HT1080 (cell line): ENCODE results near the gene HTD2. TPM values are rescaled to one million over a fixed set of nuclear protein-coding genes. Genes with fewer than 3 reads are reported as not detected.
"Not testable (repeated sequence)": the region's sequence is repeated elsewhere in the genome, so short reads cannot be mapped to it uniquely, and the experiment has no call there.

Experiments
- DNase-seq: peaks from one replicate; pipeline ENCODE4 v3.0.0-alpha.2; 2015; ENCODE audit warnings: low read depth
- polyA plus RNA-seq, 2 experiments: library from polyadenylated mRNA; depleted of rRNA; stranded (reverse); fragments of >200 nt; gene quantifications; 2 replicates each; pipeline ENCODE4 v1.2.3, GENCODE V29; 2015
- total RNA-seq: library from RNA; depleted of rRNA; stranded (reverse); fragments of >200 nt; shearing (Covaris generic); gene quantifications from 2 replicates; pipeline ENCODE4 v1.2.3, GENCODE V29; 2014; rRNA removed

HTD2 gene
- total RNA-seq = 10.1 and 11.6 TPM in 2 replicates
- polyA plus RNA-seq (2015; cell fraction: cytosol; rRNA removed) = 11.3 and 12.4 TPM in 2 replicates
- polyA plus RNA-seq (2015; cell fraction: nucleus; rRNA removed) = 8.4 and 8.6 TPM in 2 replicates

GRCh38 chr3:58305882-58306711 is at the start of gene HTD2, which contains the start of gene RPP14:
TSS of gene HTD2 (plus strand) at chr3:58306520. CDS start at chr3:58317614, 11,094 bp downstream.
TSS of gene RPP14 (plus strand) at chr3:58306245. CDS start at chr3:58310330, 4,085 bp downstream.
- DNase-seq = peak; percentile 95

- no peak for DNase-seq
These were observed 47.8 kb upstream of the HTD2 start for GRCh38 chr3:58258392-58259055.

- DNase-seq = peak; percentile 95
These were observed 46.0 kb upstream of the HTD2 start for GRCh38 chr3:58260261-58260731.

GRCh38 chr3:58260733-58261132 is 45.6 kb upstream of the HTD2 start:
- DNase-seq = no peak

- DNase-seq = no peak
These were observed 44.2 kb upstream of the HTD2 start for GRCh38 chr3:58261954-58262666.

- DNase-seq = no peak
These were observed 39.7 kb upstream of the HTD2 start for GRCh38 chr3:58266577-58266976.

GRCh38 chr3:58267543-58267942 is 38.8 kb upstream of the HTD2 start:
- not testable (repeated sequence) for DNase-seq

GRCh38 chr3:58269356-58269755 is 37.0 kb upstream of the HTD2 start:
- no peak for DNase-seq

GRCh38 chr3:58270485-58270884 is 35.8 kb upstream of the HTD2 start:
- DNase-seq = no peak

- DNase-seq = peak; percentile 93
These were observed 34.3 kb upstream of the HTD2 start for GRCh38 chr3:58271901-58272501.

GRCh38 chr3:58272891-58273290 is 33.4 kb upstream of the HTD2 start:
- no peak for DNase-seq

- not testable (repeated sequence) for DNase-seq
These were observed 33.0 kb upstream of the HTD2 start for GRCh38 chr3:58273362-58273761.

- DNase-seq = no peak
These were observed 32.2 kb upstream of the HTD2 start for GRCh38 chr3:58274027-58274614.

- no peak for DNase-seq
These were observed 25.3 kb upstream of the HTD2 start for GRCh38 chr3:58281069-58281468.

GRCh38 chr3:58285334-58285733 is 21.0 kb upstream of the HTD2 start:
- no peak for DNase-seq

GRCh38 chr3:58287354-58287753 is 19.0 kb upstream of the HTD2 start:
- no peak for DNase-seq

GRCh38 chr3:58288011-58288728 is 18.1 kb upstream of the HTD2 start:
- no peak for DNase-seq

GRCh38 chr3:58288964-58289613 is 17.2 kb upstream of the HTD2 start:
- not testable (repeated sequence) for DNase-seq

GRCh38 chr3:58290446-58290845 is 15.9 kb upstream of the HTD2 start:
- DNase-seq = not testable (repeated sequence)
